IMR-90 (cell line): ENCODE measurements around the gene PXK. TPM values are rescaled to one million over a fixed set of nuclear protein-coding genes. Genes with fewer than 3 reads are reported as not detected.

Experiments
- ATAC-seq: fragments of 200-7000 bp; cut with Tn5 transposase; 2 replicates; pipeline ENCODE4 v1.9.1; 2020; ENCODE audit warnings: low read depth, mild to moderate bottlenecking, moderate library complexity
- BruUV-seq: library from RNA; stranded (reverse); fragments of 400-500 nt; replicated peaks from 2 replicates; lab custom pipeline; 2021; lab: Mats Ljungman, UMichigan
- CTCF ChIA-PET: fragments of 300-600 bp; formaldehyde crosslinking; extraction: SDS; loops from one replicate; lab custom pipeline; 2021; ENCODE audit warnings: antibody characterized with exemption; lab: Yijun Ruan, JAX
- POLR2A ChIA-PET: fragments of 300-600 bp; sonication (Branson Sonifier 250); formaldehyde crosslinking; loops from one replicate; lab custom pipeline; 2022; ENCODE audit warnings: antibody characterized with exemption; ENCODE audit not compliant: unreplicated experiment; lab: Charles Lee
- DNase-seq: peaks from one replicate; pipeline ENCODE4 v3.0.0; 2013
- H2AFZ ChIP-seq: replicated peaks from 2 replicates; pipeline ENCODE3; 2013; ENCODE audit warnings: low read length, mild to moderate bottlenecking; ENCODE audit not compliant: poor library complexity
- H2AK5ac ChIP-seq: 2 replicates; pipeline ENCODE4 v1.6.1; 2013; ENCODE audit warnings: low read depth, low read length, inconsistent platforms
- H2AK9ac ChIP-seq: replicated peaks from 2 replicates; pipeline ENCODE3; 2013; ENCODE audit warnings: mild to moderate bottlenecking, low read depth, low read length, moderate library complexity; ENCODE audit not compliant: poor library complexity
- H2BK120ac ChIP-seq: 2 replicates; pipeline ENCODE4 v1.6.1; 2013; ENCODE audit warnings: low read depth, low read length, inconsistent platforms
- H2BK15ac ChIP-seq: 3 replicates; pipeline ENCODE4 v1.6.1; 2013; ENCODE audit warnings: low read depth, low read length, inconsistent platforms
- H2BK20ac ChIP-seq: 2 replicates; pipeline ENCODE4 v1.6.1; 2013; ENCODE audit warnings: low read depth, mild to moderate bottlenecking, inconsistent platforms, low read length, moderate library complexity
- H2BK5ac ChIP-seq: 2 replicates; pipeline ENCODE4 v1.6.1; 2013; ENCODE audit warnings: mild to moderate bottlenecking, low read depth, low read length, inconsistent platforms; ENCODE audit not compliant: poor library complexity, severe bottlenecking
- H3K14ac ChIP-seq: replicated peaks from 2 replicates; pipeline ENCODE4 v1.6.1; 2013; ENCODE audit warnings: low read depth, low read length, inconsistent platforms
- H3K18ac ChIP-seq: 2 replicates; pipeline ENCODE4 v1.6.1; 2013; ENCODE audit warnings: low read depth, low read length, control low read depth
- H3K23ac ChIP-seq: 2 replicates; pipeline ENCODE4 v1.6.1; 2013; ENCODE audit warnings: low read depth, low read length, inconsistent platforms
- H3K27ac ChIP-seq: 2 replicates; pipeline ENCODE4 v1.5.1; 2013; ENCODE audit warnings: mild to moderate bottlenecking, control low read depth, low read length; ENCODE audit not compliant: insufficient read depth
- H3K27me3 ChIP-seq: 2 replicates; pipeline ENCODE4 v1.6.1; 2013; ENCODE audit warnings: low read length; ENCODE audit not compliant: control insufficient read depth, insufficient read depth
- H3K36me3 ChIP-seq: 2 replicates; pipeline ENCODE4 v1.6.1; 2013; ENCODE audit warnings: low read length, mixed read lengths; ENCODE audit not compliant: control insufficient read depth, insufficient read depth
- H3K4ac ChIP-seq: 2 replicates; pipeline ENCODE4 v1.6.1; 2013; ENCODE audit warnings: low read depth, low read length, inconsistent platforms
- H3K4me1 ChIP-seq: 2 replicates; pipeline ENCODE4 v1.6.1; 2013; ENCODE audit warnings: low read length, mixed read lengths; ENCODE audit not compliant: control insufficient read depth, insufficient read depth
- H3K4me2 ChIP-seq: 2 replicates; pipeline ENCODE4 v1.6.1; 2013; ENCODE audit warnings: low read depth, mild to moderate bottlenecking, control low read depth, low read length, moderate library complexity
- H3K4me3 ChIP-seq: 2 replicates; pipeline ENCODE4 v1.5.1; 2013; ENCODE audit warnings: low read depth, mild to moderate bottlenecking, control low read depth, low read length, moderate library complexity; ENCODE audit not compliant: insufficient read depth
- H3K56ac ChIP-seq: 2 replicates; pipeline ENCODE4 v1.6.1; 2013; ENCODE audit warnings: low read length, inconsistent platforms; ENCODE audit not compliant: insufficient read depth; ENCODE audit errors: extremely low read depth
- H3K79me1 ChIP-seq, 2 experiments: 2 replicates each; pipeline ENCODE4 v1.6.1; 2013; ENCODE audit warnings: low read length in 2 of 2, inconsistent platforms in 1 of 2, low read depth in 1 of 2
- H3K9ac ChIP-seq: 2 replicates; pipeline ENCODE4 v1.6.1; 2013; ENCODE audit warnings: low read depth, low read length, control low read depth
- H3K9me1 ChIP-seq: 2 replicates; pipeline ENCODE4 v1.6.1; 2013; ENCODE audit warnings: low read length, inconsistent platforms; ENCODE audit not compliant: insufficient read depth
- H3K9me3 ChIP-seq: 2 replicates; pipeline ENCODE4 v1.6.1; 2013; ENCODE audit warnings: low read length; ENCODE audit not compliant: control insufficient read depth, insufficient read depth
- H4K20me1 ChIP-seq: 2 replicates; pipeline ENCODE4 v1.6.1; 2013; ENCODE audit warnings: low read length, inconsistent platforms; ENCODE audit not compliant: insufficient read depth
- H4K5ac ChIP-seq: 2 replicates; pipeline ENCODE4 v1.6.1; 2013; ENCODE audit warnings: mild to moderate bottlenecking, low read depth, low read length, control low read depth
- H4K8ac ChIP-seq, 2 experiments: 2 replicates each; pipeline ENCODE4 v1.6.1; 2013; ENCODE audit warnings: low read depth in 2 of 2, low read length in 2 of 2, control low read depth in 1 of 2, inconsistent platforms in 1 of 2
- H4K91ac ChIP-seq: 2 replicates; pipeline ENCODE4 v1.6.1; 2013; ENCODE audit warnings: low read depth, low read length, inconsistent platforms; ENCODE audit not compliant: insufficient read depth
- CEBPB ChIP-seq: IDR thresholded peaks from 2 replicates; pipeline ENCODE4 v1.6.1; 2012; ENCODE audit warnings: low read depth, low read length, improper control_type of control experiment
- CHD1 ChIP-seq: IDR thresholded peaks from 2 replicates; pipeline ENCODE4 v1.6.1; 2012; ENCODE audit warnings: low read depth, low read length, improper control_type of control experiment
- CTCF ChIP-seq: conservative IDR thresholded peaks from 2 replicates; pipeline ENCODE4 v1.5.1; 2012; ENCODE audit warnings: mild to moderate bottlenecking, low read depth, low read length, improper control_type of control experiment
- ELK1 ChIP-seq: fragments of 150-350 bp; IDR thresholded peaks from 2 replicates; pipeline ENCODE4 v1.6.1; 2016; ENCODE audit warnings: low read depth, mild to moderate bottlenecking, low read length, moderate library complexity, borderline replicate concordance
- MAFK ChIP-seq: IDR thresholded peaks from 2 replicates; pipeline ENCODE4 v1.6.1; 2012; ENCODE audit warnings: low read depth, low read length, improper control_type of control experiment
- MAZ ChIP-seq: IDR thresholded peaks from 2 replicates; pipeline ENCODE4 v1.6.1; 2012; ENCODE audit warnings: low read depth, mild to moderate bottlenecking, low read length, improper control_type of control experiment, moderate library complexity, borderline replicate concordance
- MXI1 ChIP-seq: IDR thresholded peaks from 2 replicates; pipeline ENCODE4 v1.6.1; 2012; ENCODE audit warnings: low read depth, mild to moderate bottlenecking, low read length, moderate library complexity, borderline replicate concordance
- POLR2A ChIP-seq: IDR thresholded peaks from 2 replicates; pipeline ENCODE4 v1.6.1; 2012; ENCODE audit warnings: mild to moderate bottlenecking, low read depth, low read length
- RAD21 ChIP-seq: IDR thresholded peaks from 2 replicates; pipeline ENCODE4 v1.6.1; 2012; ENCODE audit warnings: low read length, improper control_type of control experiment
- RCOR1 ChIP-seq: IDR thresholded peaks from 2 replicates; pipeline ENCODE4 v1.6.1; 2012; ENCODE audit warnings: mild to moderate bottlenecking, low read length, improper control_type of control experiment; ENCODE audit not compliant: insufficient replicate concordance
- RFX5 ChIP-seq: IDR thresholded peaks from 2 replicates; pipeline ENCODE4 v1.8.0; 2012; ENCODE audit warnings: low read depth, mild to moderate bottlenecking, low read length, moderate library complexity
- SMC3 ChIP-seq: fragments of 150-350 bp; IDR thresholded peaks from 2 replicates; pipeline ENCODE4 v1.6.1; 2016; ENCODE audit warnings: low read depth, mild to moderate bottlenecking, antibody characterized with exemption, low read length, moderate library complexity
- USF2 ChIP-seq: fragments of 150-350 bp; IDR thresholded peaks from 2 replicates; pipeline ENCODE4 v1.6.1; 2017; ENCODE audit warnings: mild to moderate bottlenecking, antibody characterized with exemption, low read length, low read depth
- WGBS, 2 experiments: methylation state at CpG; one replicate each; pipeline versions ENCODE4 v1.1.5 to v1.1.7; 2013; ENCODE audit warnings: missing lambda C conversion rate in 2 of 2; ENCODE audit not compliant: insufficient read length in 1 of 2; ENCODE audit errors: extremely low coverage in 2 of 2; 5-methylcytosine and 5-hydroxymethylcytosine counted together
- dilution Hi-C: fragments of 300-500 bp; cut with HindIII; formaldehyde crosslinking; loops from one replicate; pipeline ENCODE4 v1.14.3; 2018; ENCODE audit warnings: low sequenced_read_pairs; ENCODE audit not compliant: unreplicated experiment
- in situ Hi-C: fragments of 300-500 bp; cut with MboI; formaldehyde crosslinking; loops from 3 replicates; pipeline ENCODE4 v1.14.3; 2019; ENCODE audit warnings: low sequenced_read_pairs, inconsistent platforms, mixed read lengths
- intact Hi-C: fragments of 100-400 bp; cut with micrococcal nuclease; formaldehyde crosslinking; loops from 2 replicates; pipeline ENCODE4 v1.10.0; 2022
- polyA plus RNA-seq, 3 experiments: library from polyadenylated mRNA; depleted of rRNA; stranded (reverse); fragments of >200 nt; gene quantifications; 2 replicates each; pipeline ENCODE4 v1.2.3, GENCODE V29; 2012; ENCODE audit warnings: low replicate concordance in 1 of 3
- total RNA-seq: library from RNA; depleted of rRNA; stranded (reverse); fragments of >200 nt; gene quantifications from 2 replicates; pipeline ENCODE4 v1.2.3, GENCODE V29; 2012

PXK gene
- total and polyA plus RNA-seq, 2 of the 4 experiments (the other 2 are of a cell fraction), result 14.3 to 17.7 TPM

GRCh38 chr3:58386626-58387365 is 54.1 kb downstream of the PXK start:
- Histone ChIP-seq H3K18ac (peak overlapping the region; percentile 93), H2BK5ac (peak overlapping the region; percentile 92), H2BK120ac (peak overlapping the region; percentile 97), H3K4me3 (no peak overlapping the region), H2AK5ac (peak overlapping the region; percentile 98), H3K9me1 (peaks cover 44% of the 10 kb centered on the region), H3K14ac (peak overlapping the region; percentile 85), H3K4me1 (peaks cover 42% of the 10 kb centered on the region), H2BK15ac (peak overlapping the region; percentile 86; the same call in 2 of the 3 replicates), H4K8ac (peak overlapping the region; percentile 33 to 76; a peak in 3 of 4 replicates), H3K9me3 (no peaks in the 10 kb centered on the region), H3K27me3 (no peaks in the 10 kb centered on the region), H3K79me1 (peaks cover 16 to 45% of the 10 kb centered on the region in 2 experiments), H3K36me3 (peaks cover 12% of the 10 kb centered on the region; the same call in 1 of the 2 replicates), H2BK20ac (peak overlapping the region; percentile 96), H2AFZ (peak overlapping the region; percentile 50), H3K27ac (peak overlapping the region; percentile 98), H3K4ac (peak overlapping the region; percentile 91), H4K91ac (peak overlapping the region; percentile 96), H4K5ac (peak overlapping the region; percentile 93), H3K56ac (peak overlapping the region; percentile 78; the same call in 1 of the 2 replicates), H3K9ac (peak overlapping the region; percentile 57), H2AK9ac (peak overlapping the region; percentile 47), H3K23ac (peak overlapping the region; percentile 96), H3K4me2 (no peak overlapping the region), H4K20me1 (peaks cover 6% of the 10 kb centered on the region; the same call in 1 of the 2 replicates)
- peak; percentile 9 for ATAC-seq
- CTCF ChIA-PET, result interaction anchor here (0.7 to 1.3 kb wide), 2 partner anchors 51 to 53 kb away, joined by 3 read pairs; no protein-coding TSS in a partner anchor
- 15% methylated on average over 2 of the region's 3 CpGs; no CpG with 5 or more reads in 1 of the 2 experiments for WGBS, 2 experiments
- in situ Hi-C loops (no loop called here), dilution Hi-C loops (no loop called here), intact Hi-C loops (loop anchor here (5.0 kb wide), 1 partner anchor 34 kb away; no protein-coding TSS in a partner anchor)
- BruUV-seq, result no TSS peak
- DNase-seq, result peak; percentile 94
- POLR2A ChIA-PET, result interaction anchor here (0.6 kb wide), 2 partner anchors 9 to 49 kb away, joined by 3 read pairs; no protein-coding TSS in a partner anchor
- TF ChIP-seq CHD1 (no peak), RAD21 (no peak), POLR2A (peak; percentile 34; the same call in 1 of the 2 replicates), SMC3 (no peak), CTCF (no peak), USF2 (no peak), ELK1 (no peak), CEBPB (no peak), MXI1 (peak; percentile 63; the same call in 1 of the 2 replicates), MAZ (no peak), RCOR1 (no peak), MAFK (peak; percentile 62; the same call in 1 of the 2 replicates), RFX5 (no peak)
